ENCODE data around the gene BMPR1B.

The BMPR1B gene

GRCh38 chr4:94960708-94961107, 203.0 kb downstream of the BMPR1B start:
- TF ChIP-seq SIN3A (IDR thresholded peaks at IDR 0.05; ENCODE audit: borderline replicate concordance, insufficient read depth, low read length) (no peak), TAF1 (IDR thresholded peaks at IDR 0.05; ENCODE audit: borderline replicate concordance, insufficient read depth, low read length) (no peak), REST (IDR thresholded peaks at IDR 0.05; ENCODE audit: insufficient read depth in 1 of 2, low read depth in 2 of 2, low read length in 2 of 2) (no peak), POLR2AphosphoS5 (IDR thresholded peaks at IDR 0.05; ENCODE audit: low read depth, low read length) (no peak), FOXP2 (optimal IDR thresholded peaks at IDR 0.05; ENCODE audit: borderline replicate concordance, extremely low read depth, extremely low read length, insufficient read depth) (no peak)

DNA sequence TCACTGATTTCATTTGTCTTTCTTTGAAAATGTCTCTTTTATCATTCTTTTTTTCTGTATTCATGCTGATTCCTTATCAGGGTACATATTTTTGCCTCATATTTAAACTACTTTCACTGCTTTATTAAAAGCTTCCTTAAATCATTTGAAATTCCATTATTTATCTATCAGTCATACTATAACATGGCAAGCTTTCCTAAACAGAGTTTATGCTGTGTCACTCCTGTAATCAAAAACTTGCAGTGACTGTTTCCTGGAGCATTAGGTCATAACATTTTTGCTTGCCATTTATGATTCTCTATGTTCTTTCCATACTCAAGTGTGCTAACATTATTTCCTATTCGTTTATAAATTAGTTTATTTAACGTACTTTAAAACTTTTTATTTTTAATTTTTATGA, 203.7 kb downstream of the BMPR1B start:
- TF ChIP-seq FOXP2 (optimal IDR thresholded peaks at IDR 0.05; ENCODE audit: borderline replicate concordance, extremely low read depth, extremely low read length, insufficient read depth) (no peak), REST (IDR thresholded peaks at IDR 0.05; ENCODE audit: insufficient read depth in 1 of 2, low read depth in 2 of 2, low read length in 2 of 2) (no peak), SIN3A (IDR thresholded peaks at IDR 0.05; ENCODE audit: borderline replicate concordance, insufficient read depth, low read length) (no peak), TAF1 (IDR thresholded peaks at IDR 0.05; ENCODE audit: borderline replicate concordance, insufficient read depth, low read length) (no peak), POLR2AphosphoS5 (IDR thresholded peaks at IDR 0.05; ENCODE audit: low read depth, low read length) (no peak)

- TF ChIP-seq POLR2AphosphoS5 (IDR thresholded peaks at IDR 0.05; ENCODE audit: low read depth, low read length) (no peak), TAF1 (IDR thresholded peaks at IDR 0.05; ENCODE audit: borderline replicate concordance, insufficient read depth, low read length) (no peak), REST (IDR thresholded peaks at IDR 0.05; ENCODE audit: insufficient read depth in 1 of 2, low read depth in 2 of 2, low read length in 2 of 2) (no peak), FOXP2 (optimal IDR thresholded peaks at IDR 0.05; ENCODE audit: borderline replicate concordance, extremely low read depth, extremely low read length, insufficient read depth) (no peak), SIN3A (IDR thresholded peaks at IDR 0.05; ENCODE audit: borderline replicate concordance, insufficient read depth, low read length) (no peak)
These were observed 204.7 kb downstream of the BMPR1B start for GRCh38 chr4:94962484-94962883.

- TF ChIP-seq POLR2AphosphoS5 (IDR thresholded peaks at IDR 0.05; ENCODE audit: low read depth, low read length) (no peak), TAF1 (IDR thresholded peaks at IDR 0.05; ENCODE audit: borderline replicate concordance, insufficient read depth, low read length) (no peak), REST (IDR thresholded peaks at IDR 0.05; ENCODE audit: insufficient read depth in 1 of 2, low read depth in 2 of 2, low read length in 2 of 2) (no peak), FOXP2 (optimal IDR thresholded peaks at IDR 0.05; ENCODE audit: borderline replicate concordance, extremely low read depth, extremely low read length, insufficient read depth) (no peak)
These were observed 208.1 kb downstream of the BMPR1B start for GRCh38 chr4:94965852-94966251.

DNA sequence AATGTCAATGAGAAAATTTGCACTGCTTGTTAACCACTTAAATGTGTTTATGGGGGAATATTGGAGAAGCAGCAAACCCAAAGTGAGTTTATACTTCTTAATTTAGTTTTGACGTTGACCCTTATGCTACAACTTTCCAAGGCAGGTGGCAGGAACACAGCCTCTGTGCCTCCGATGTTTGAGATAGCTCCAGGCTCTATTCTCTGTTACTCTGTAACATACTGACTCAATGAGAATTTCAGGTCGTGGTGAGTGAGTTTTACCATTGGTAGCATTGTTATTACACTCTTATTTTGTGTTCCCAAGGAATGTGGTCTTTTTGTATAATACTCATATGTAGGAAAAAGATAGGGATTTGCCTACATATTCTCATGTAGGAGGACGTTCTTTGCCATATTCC, 210.7 kb downstream of the BMPR1B start:
- TF ChIP-seq FOXP2 (optimal IDR thresholded peaks at IDR 0.05; ENCODE audit: borderline replicate concordance, extremely low read depth, extremely low read length, insufficient read depth) (no peak), SIN3A (IDR thresholded peaks at IDR 0.05; ENCODE audit: borderline replicate concordance, insufficient read depth, low read length) (no peak), REST (IDR thresholded peaks at IDR 0.05; ENCODE audit: insufficient read depth in 1 of 2, low read depth in 2 of 2, low read length in 2 of 2) (no peak), TAF1 (IDR thresholded peaks at IDR 0.05; ENCODE audit: borderline replicate concordance, insufficient read depth, low read length) (no peak), POLR2AphosphoS5 (IDR thresholded peaks at IDR 0.05; ENCODE audit: low read depth, low read length) (no peak)

Data from PFSK-1 (cell line).